SU-DHL-6 (cell line): ENCODE results near the gene AIFM1.

ENCODE experiments used
- H2AFZ ChIP-seq: fragments of 200-600 bp; sonication (generic); 2 replicates; pipeline ENCODE4 v1.6.1; 2014; ENCODE audit warnings: low read depth, mild to moderate bottlenecking, moderate library complexity, mixed read lengths, antibody characterized with exemption, low read length; ENCODE audit not compliant: severe bottlenecking
- H3F3A ChIP-seq: fragments of 200-600 bp; shearing (Covaris generic); 2 replicates; pipeline ENCODE4 v1.6.0; 2016; ENCODE audit warnings: antibody characterized with exemption, mild to moderate bottlenecking; ENCODE audit not compliant: insufficient read depth
- H3K27ac ChIP-seq: fragments of 200-600 bp; sonication (generic); 2 replicates; pipeline ENCODE4 v1.5.1; 2016; ENCODE audit warnings: low read depth, mild to moderate bottlenecking, low read length, moderate library complexity, mixed read lengths
- H3K27me3 ChIP-seq: fragments of 200-600 bp; sonication (generic), shearing (Covaris generic); 2 replicates; pipeline ENCODE4 v1.6.0; 2014; ENCODE audit warnings: mild to moderate bottlenecking, low read length
- H3K36me3 ChIP-seq: fragments of 200-600 bp; sonication (generic); 2 replicates; pipeline ENCODE4 v1.6.1; 2014; ENCODE audit warnings: mild to moderate bottlenecking, low read length, mixed read lengths
- H3K4me2 ChIP-seq: fragments of 300-600, 200-600 bp; shearing (Covaris generic), sonication (generic); 2 replicates; pipeline ENCODE4 v1.6.0; 2014; ENCODE audit warnings: low read length, low read depth, mild to moderate bottlenecking; ENCODE audit not compliant: poor library complexity, severe bottlenecking
- H3K4me3 ChIP-seq: fragments of 200-600 bp; sonication (generic); 2 replicates; pipeline ENCODE4 v1.5.1; 2014; ENCODE audit warnings: antibody characterized with exemption, low read length, mild to moderate bottlenecking, mixed read lengths; ENCODE audit not compliant: insufficient read depth, poor library complexity, severe bottlenecking
- H3K79me2 ChIP-seq: fragments of 200-600 bp; sonication (generic); 2 replicates; pipeline ENCODE4 v1.6.1; 2014; ENCODE audit warnings: mild to moderate bottlenecking, low read length, moderate library complexity; ENCODE audit not compliant: insufficient read depth
- H3K9ac ChIP-seq: fragments of 200-600 bp; sonication (generic); 2 replicates; pipeline ENCODE4 v1.7.0; 2014; ENCODE audit warnings: mild to moderate bottlenecking, low read length
- H3K9me2 ChIP-seq: fragments of 200-600 bp; sonication (generic); replicated peaks from 2 replicates; pipeline ENCODE4 v1.6.1; 2014; ENCODE audit warnings: low read length; ENCODE audit not compliant: insufficient read depth
- H3K9me3 ChIP-seq: fragments of 200-600 bp; sonication (generic); 2 replicates; pipeline ENCODE4 v1.6.1; 2014; ENCODE audit warnings: low read length, mixed read lengths; ENCODE audit not compliant: insufficient read depth
- H4K20me1 ChIP-seq: fragments of 200-600 bp; sonication (generic); 2 replicates; pipeline ENCODE4 v1.6.1; 2014; ENCODE audit warnings: low read depth, mild to moderate bottlenecking, antibody characterized with exemption, low read length, moderate library complexity, mixed read lengths
- CTCF ChIP-seq: fragments of 200-600 bp; sonication (generic); IDR thresholded peaks from one replicate; pipeline ENCODE4 v1.5.1; 2017; ENCODE audit warnings: antibody characterized with exemption, mild to moderate bottlenecking, low read length, moderate library complexity; ENCODE audit not compliant: insufficient read depth, poor library complexity, severe bottlenecking
- EZH2phosphoT487 ChIP-seq: fragments of 200-600 bp; sonication (generic), shearing (Covaris generic); conservative IDR thresholded peaks from 2 replicates; pipeline ENCODE4 v1.6.1; 2018; ENCODE audit warnings: mild to moderate bottlenecking, antibody characterized with exemption, low read length, moderate library complexity, mixed read lengths

The AIFM1 gene

GRCh38 chrX:130184168-130184567 is 18.5 kb upstream of the AIFM1 start:
- H3F3A ChIP-seq, result no peaks in the 10 kb centered on the region

GRCh38 chrX:130179579-130180215 is 14.1 kb upstream of the AIFM1 start:
- Histone ChIP-seq H3K9ac (no peak overlapping the region), H2AFZ (no peak overlapping the region), H3K9me3 (no peaks in the 10 kb centered on the region), H3K36me3 (no peaks in the 10 kb centered on the region), H3F3A (no peaks in the 10 kb centered on the region), H3K79me2 (peaks cover 16% of the 10 kb centered on the region), H4K20me1 (no peaks in the 10 kb centered on the region), H3K4me2 (no peak overlapping the region), H3K4me3 (no peak overlapping the region), H3K27me3 (no peaks in the 10 kb centered on the region), H3K27ac (no peak overlapping the region), H3K9me2 (no peaks in the 10 kb centered on the region)
- TF ChIP-seq CTCF (no peak), EZH2phosphoT487 (no peak)

More at GRCh38 chrX:130184168-130184567, 18.5 kb upstream of the AIFM1 start:
- Histone ChIP-seq H3K27ac (no peak overlapping the region), H3K27me3 (no peaks in the 10 kb centered on the region), H4K20me1 (no peaks in the 10 kb centered on the region), H3K79me2 (no peaks in the 10 kb centered on the region), H2AFZ (no peak overlapping the region), H3K4me2 (no peak overlapping the region), H3K4me3 (no peak overlapping the region), H3K9me2 (no peaks in the 10 kb centered on the region), H3K9ac (no peak overlapping the region), H3K36me3 (no peaks in the 10 kb centered on the region), H3K9me3 (no peaks in the 10 kb centered on the region)
- TF ChIP-seq CTCF (no peak), EZH2phosphoT487 (no peak)

- no peak overlapping the region for H2AFZ ChIP-seq
- no peak overlapping the region for H3K9ac ChIP-seq
- H3K4me2 ChIP-seq, result no peak overlapping the region
- no peaks in the 10 kb centered on the region for H3K9me2 ChIP-seq
- H3K27me3 ChIP-seq, result no peaks in the 10 kb centered on the region
- H3F3A ChIP-seq, result no peaks in the 10 kb centered on the region
- peaks cover 22% of the 10 kb centered on the region for H3K79me2 ChIP-seq
- TF ChIP-seq EZH2phosphoT487, result no peak
- TF ChIP-seq CTCF, result no peak
- H3K9me3 ChIP-seq, result no peaks in the 10 kb centered on the region
- no peak overlapping the region for H3K27ac ChIP-seq
- H3K4me3 ChIP-seq, result no peak overlapping the region
- no peaks in the 10 kb centered on the region for H4K20me1 ChIP-seq
- H3K36me3 ChIP-seq, result no peaks in the 10 kb centered on the region
Observed at GRCh38 chrX:130179170-130179569, 13.5 kb upstream of the AIFM1 start.
